NOMO-1 treated with dmso at 0.1 percent for 144 hours (cell line): ENCODE measurements around the gene LCE2B.
"Not testable (repeated sequence)": the region's sequence is repeated elsewhere in the genome, so short reads cannot be mapped to it uniquely, and the experiment has no call there.

Experiments
- DNase-seq: peaks from one replicate; lab custom pipeline; 2025; ENCODE audit not compliant: unreplicated experiment; lab: John Stamatoyannopoulos, UW

The LCE2B gene, protein sequence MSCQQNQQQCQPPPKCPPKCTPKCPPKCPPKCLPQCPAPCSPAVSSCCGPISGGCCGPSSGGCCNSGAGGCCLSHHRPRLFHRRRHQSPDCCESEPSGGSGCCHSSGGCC

GRCh38 chr1:152685823-152686222 lies at the start of gene LCE2B:
TSS of gene LCE2B (plus strand) at chr1:152686123. CDS start at chr1:152686844, 721 bp downstream.
- not testable (repeated sequence) for DNase-seq

DNA sequence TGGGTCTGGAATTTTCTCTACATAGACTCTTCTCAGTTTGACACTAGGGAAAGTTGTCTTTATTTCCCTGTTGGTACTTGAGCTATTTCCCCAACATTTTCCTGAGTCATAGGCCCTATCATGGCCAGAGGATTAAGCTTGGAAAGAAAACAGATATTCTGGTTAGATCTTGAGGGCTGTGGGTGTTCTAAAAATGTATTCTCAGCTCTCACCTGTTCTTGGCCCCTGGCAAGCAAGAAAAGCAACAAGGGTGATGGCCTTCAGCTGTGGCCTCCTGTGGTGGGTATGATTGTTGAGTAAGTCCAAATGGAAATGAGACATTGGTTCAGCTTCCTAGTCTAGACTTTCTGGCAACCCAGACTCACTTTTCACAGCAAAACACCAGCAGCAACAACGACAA lies 45.6 kb upstream of the LCE2B start:
- no peak for DNase-seq

GRCh38 chr1:152643945-152644344 lies 42.0 kb upstream of the LCE2B start:
- DNase-seq = no peak

DNA sequence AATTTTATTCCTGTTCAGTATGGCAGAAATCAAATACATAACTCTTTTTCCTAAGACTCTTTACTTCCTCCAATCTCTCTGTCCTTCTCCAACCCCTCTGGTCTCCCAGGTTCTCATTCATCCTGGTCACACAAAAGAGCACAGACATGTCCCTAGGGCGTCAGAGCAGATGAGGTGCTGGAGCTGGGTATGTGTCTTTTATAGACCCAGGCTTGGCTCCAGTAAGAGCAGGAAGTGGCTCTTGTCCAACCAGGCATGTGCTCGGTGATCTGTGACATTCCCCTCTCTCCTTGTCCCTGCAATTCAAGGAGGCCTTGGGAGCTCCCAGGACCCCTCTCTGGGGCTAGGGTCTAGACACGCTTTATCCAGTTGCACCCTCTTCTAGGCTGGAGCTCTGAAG lies 40.8 kb upstream of the LCE2B start:
- no peak for DNase-seq

DNA sequence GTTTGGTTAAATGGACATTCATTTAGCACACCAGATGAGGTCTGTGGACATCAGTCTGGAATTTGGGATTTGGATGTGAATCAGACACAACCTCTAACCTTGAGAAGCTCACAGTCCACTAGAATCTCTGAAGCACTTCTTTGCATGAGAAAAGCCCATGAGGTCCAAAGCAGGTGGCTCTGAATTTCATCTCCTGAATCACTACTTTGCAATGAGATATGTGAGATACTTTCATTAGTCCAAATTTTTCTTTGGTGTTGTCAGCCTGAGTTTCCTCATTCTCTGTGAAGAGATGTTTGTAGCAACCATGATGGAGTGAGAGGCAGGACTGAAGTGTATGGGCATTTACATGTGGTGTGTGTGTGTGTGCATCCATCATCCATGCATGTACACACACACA lies 39.3 kb upstream of the LCE2B start:
- no peak for DNase-seq

DNA sequence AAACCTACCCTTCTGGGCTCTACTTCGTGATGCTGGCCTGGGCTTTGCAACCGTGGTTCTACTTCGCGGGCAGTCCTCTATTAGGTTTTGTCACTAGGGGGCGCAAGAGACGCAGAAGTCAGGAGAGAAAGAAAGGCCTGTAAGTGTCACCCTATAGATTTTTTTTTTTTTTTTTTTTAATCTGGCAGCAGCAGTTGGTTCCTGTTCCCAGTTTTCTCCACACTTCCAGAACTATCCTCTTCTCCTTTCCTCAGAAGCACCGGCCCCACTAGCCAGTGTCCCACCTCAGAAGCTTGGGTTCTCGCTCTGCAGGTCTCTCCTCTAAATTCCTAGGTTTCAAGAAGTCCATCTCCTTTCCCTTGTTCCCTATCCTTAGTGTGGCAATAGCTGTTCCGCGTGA lies 31.8 kb upstream of the LCE2B start:
- peak; percentile 20 for DNase-seq

GRCh38 chr1:152656459-152656858 lies 29.5 kb upstream of the LCE2B start:
- DNase-seq = no peak

GRCh38 chr1:152657677-152658076 lies 28.2 kb upstream of the LCE2B start:
- no peak for DNase-seq

DNA sequence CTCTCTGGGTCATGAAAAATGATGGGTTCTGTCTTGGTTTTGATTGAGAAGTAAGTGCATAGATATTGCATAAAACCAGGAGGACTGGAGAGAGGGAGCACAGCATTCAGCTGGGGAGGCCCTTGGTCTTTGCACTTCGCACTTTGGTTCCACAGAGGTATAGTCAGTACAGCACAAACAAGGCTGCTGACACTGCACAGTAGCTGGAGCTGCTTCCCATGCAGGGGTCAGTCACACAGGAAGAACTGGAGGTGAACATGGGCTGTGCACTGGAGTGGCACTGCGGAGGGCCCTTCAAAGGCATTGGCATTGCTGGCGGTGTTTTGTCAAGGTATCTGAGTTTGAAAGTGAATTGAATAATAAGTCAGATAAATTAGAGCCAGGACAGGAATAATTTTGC lies 27.3 kb upstream of the LCE2B start:
- DNase-seq = no peak

GRCh38 chr1:152663098-152663497 lies 22.8 kb upstream of the LCE2B start, which contains the start of gene LCE2D:
TSS of gene LCE2D (plus strand) at chr1:152663380. CDS start at chr1:152664106, 726 bp downstream.
- no peak for DNase-seq

DNA sequence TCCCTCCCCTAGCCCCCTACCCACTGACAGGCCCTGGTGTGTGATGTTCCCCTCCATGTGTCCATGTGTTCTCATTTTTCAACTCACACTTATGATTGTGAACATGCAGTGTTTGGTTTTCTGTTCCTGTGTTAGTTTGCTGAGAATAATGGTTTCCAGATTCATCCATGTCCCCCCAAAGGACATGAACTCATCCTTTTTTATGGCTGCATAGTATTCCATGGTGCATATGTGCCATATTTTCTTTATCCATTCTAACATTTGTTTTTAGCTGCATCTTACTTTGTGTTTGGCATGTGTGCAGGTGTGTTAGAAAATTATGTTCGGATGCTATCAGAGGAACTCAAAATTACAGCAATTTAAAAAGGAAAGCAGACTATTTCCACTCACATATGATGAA lies 19.8 kb upstream of the LCE2B start:
- DNase-seq = not testable (repeated sequence)

DNA sequence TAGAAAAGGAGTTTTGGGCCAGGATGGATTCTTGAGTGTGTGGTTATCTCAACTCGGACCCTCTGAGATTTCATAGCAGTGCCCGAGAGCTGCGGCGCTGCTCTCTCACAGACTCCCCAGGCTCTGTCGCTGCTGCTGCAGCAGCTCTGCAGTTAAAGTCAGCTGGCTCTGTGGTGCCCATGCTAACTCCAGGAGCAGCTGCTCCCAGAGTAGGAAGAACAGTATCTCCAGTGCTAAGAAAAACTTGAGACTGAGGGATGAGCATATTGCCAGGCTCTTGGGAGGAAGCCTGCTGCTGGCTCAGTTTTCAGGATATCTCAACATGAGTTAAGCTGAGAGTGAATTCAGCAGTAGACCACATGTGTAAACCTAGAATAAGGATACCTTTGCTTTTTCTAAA lies 18.3 kb upstream of the LCE2B start:
- no peak for DNase-seq

- no peak for DNase-seq
Observed at GRCh38 chr1:152673016-152673415, 12.9 kb upstream of the LCE2B start.

- DNase-seq = not testable (repeated sequence)
Observed at GRCh38 chr1:152674983-152675382, 10.9 kb upstream of the LCE2B start, which contains the start of gene LCE2C. TSS of gene LCE2C (plus strand) at chr1:152675279. CDS start at chr1:152676016, 737 bp downstream.

GRCh38 chr1:152679459-152679858 lies 6.5 kb upstream of the LCE2B start:
- DNase-seq = no peak

GRCh38 chr1:152681616-152682015 lies 4.3 kb upstream of the LCE2B start:
- DNase-seq = no peak

GRCh38 chr1:152683846-152684245 lies 2.1 kb upstream of the LCE2B start:
- no peak for DNase-seq

GRCh38 chr1:152697701-152698600 lies 12.0 kb downstream of the LCE2B start, which contains the start of gene LCE2A:
TSS of gene LCE2A (plus strand) at chr1:152698345. CDS start at chr1:152698902, 557 bp downstream.
- DNase-seq = no peak

- no peak for DNase-seq
Observed at GRCh38 chr1:152699746-152700145, 13.8 kb downstream of the LCE2B start.

DNA sequence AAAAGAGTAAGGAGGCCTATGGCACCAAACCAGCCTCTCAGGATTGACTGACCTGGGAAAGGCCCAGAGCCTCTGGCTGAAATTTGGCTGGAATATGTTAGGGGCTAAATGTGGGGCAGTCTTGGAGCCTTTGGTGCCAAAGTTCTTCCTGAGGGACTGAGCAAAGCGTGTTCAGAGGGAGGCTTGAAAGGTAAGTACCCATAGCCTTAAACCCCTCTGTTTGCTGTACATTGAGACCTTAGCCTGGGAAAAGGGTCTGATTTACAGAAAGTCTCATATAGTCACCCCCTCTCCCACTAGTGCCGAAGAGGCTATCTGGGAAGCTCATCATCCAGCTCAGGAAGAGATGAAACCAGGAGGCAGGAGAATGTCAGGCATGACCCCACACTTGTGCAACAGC lies 21.9 kb downstream of the LCE2B start, which contains the start of gene LCE4A:
Gene LCE4A, plus strand, starts transcription at position 301 of the 400 bp plus-strand sequence. CDS start 916 bp downstream, outside the sequence.
- DNase-seq = no peak

DNA sequence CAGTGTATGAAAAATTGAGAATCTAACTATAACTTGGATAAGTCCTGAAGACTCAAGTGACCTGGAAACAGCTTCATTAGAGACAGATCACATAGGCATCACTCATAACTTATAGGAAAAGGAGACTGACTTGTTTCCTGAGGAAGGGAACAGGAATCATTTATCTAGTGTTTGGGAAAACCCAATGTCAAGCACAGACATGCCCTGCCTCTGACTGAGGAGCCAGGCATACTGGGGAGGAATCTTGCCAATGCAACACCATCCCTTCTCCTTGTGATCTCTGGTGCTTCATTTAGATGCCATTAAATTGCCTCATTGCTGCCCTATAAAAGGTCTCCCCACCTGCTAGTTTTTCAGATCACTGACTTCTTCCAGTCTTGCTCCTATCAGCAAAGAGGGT lies 32.3 kb downstream of the LCE2B start:
- DNase-seq = no peak

DNA sequence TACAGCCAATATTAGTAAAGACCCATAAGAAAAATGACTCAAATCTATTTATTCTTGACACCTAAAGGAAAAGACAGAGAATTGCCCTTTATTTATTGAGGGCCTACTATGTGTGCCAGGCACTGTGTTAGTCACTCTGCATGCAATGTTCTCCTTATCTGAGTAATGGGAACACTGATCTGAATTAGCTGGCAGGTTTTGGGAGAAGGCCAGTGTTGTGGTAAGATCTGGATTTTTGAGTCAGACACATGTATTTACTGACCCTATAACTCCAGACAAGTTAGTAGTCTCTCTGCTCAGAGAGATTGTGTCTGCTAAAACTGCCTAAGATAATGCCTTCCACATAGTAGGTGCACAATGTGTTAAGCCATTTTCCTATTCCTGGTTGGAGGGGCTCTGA lies 39.3 kb downstream of the LCE2B start:
- DNase-seq = no peak
